IPS-NIHi7 (cell line): ENCODE results near the gene RAD51B.

Experiments
- DNase-seq: peaks from one replicate; pipeline ENCODE4 v3.0.0; 2012; ENCODE audit warnings: mixed read lengths; ENCODE audit errors: extremely low spot score

Gene RAD51B

GRCh38 chr14:68463705-68464374 lies 644.3 kb downstream of the RAD51B start:
- DNase-seq, result no peak

DNA sequence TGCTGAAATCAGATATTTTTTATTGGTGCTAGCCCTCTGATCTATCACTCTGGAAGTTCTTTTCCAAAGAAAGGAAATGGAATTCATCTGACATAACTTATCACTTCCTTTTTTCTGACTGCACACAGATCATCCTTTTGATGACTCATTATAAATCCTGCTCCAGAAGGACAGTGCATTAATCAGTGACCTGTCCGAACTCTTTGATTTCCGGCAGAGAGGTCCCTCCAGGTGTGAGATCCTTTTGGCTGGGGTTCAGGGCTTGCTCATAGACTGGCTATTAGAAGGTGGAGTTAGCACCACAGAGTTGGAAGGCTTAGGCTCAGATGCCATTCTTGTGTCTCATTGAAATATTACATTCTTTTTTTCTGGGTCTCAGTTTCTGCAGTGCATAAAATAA lies 645.1 kb downstream of the RAD51B start:
- no peak for DNase-seq

DNA sequence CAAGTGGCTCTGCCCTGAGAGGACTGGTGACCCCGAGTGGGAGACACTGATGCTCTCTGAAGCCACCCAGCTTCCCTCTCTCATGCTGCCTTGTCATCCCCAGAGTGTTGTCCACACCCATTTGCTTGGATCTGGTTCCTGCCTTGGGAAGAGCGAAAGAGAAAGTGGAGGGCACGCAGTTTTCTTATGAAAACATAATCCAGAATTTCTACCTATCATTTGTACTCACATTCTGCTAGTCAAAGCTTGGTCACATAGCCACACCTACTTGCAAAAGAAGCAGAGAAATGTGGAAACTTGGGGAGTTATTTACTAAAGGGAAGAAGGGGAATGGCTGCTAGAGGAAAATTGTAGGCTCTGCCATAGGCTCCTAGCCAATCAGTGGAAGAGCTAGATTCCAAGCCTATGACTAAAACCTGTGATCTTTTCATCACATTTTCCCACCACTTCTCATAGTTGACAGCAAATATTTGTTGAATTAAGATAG lies 647.0 kb downstream of the RAD51B start:
- no peak for DNase-seq

DNA sequence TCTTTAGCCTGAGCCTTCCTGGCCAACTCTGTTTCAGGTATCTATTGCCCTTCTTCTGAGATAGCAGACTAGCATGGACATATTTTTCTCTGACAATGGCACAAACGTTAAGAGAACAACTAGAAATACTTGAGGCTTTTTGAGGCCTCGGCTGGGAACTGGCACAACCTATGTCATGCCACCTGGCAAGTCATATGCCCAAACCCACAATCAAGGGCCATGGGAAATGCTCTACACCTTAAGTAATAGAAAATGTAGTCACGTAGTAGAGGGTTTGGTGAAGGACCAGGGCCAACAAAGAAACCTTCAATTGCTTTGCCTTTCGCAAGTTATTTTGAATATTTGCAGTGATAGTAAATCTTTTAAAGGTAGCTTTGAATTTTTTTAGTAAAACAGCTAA lies 647.8 kb downstream of the RAD51B start:
- DNase-seq, result no peak

DNA sequence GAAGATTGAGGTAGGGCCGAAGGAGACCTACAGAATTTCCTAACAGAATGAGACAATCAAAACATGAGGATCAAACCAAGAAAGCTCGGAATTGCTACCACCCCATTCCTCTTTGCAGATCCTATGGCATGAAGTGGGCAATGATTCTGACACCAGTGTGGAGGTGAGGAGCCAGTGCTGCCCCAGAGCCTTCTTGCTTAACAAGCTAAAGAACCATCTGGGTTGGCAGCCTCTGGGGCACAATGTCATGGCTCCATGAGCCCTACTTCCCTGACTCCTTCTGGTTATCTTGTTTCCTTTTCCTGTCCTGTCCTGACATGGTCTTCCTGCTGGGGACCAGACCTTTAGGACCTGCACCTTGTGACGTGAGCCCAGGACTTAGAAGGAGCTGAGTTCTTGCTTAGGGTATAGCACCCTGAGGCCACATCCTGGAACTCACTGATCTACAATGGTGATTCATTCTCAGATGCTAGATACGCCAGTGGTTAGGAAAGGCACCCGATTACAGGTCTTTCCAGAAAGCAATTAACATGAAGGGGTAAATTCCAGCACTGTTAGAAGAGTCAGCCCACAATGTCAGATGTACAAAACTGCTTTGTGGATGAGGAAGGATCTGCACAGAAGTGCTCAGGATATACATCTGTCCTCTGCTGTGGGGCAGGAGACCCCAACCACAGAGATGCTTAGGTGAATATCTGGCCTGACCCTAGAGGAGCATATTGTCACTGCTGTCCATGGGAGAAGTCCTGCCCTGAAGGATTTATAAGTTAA lies 649.0 kb downstream of the RAD51B start:
- no peak for DNase-seq

- DNase-seq, result no peak
Measured at GRCh38 chr14:68469208-68469713, 649.7 kb downstream of the RAD51B start.

DNA sequence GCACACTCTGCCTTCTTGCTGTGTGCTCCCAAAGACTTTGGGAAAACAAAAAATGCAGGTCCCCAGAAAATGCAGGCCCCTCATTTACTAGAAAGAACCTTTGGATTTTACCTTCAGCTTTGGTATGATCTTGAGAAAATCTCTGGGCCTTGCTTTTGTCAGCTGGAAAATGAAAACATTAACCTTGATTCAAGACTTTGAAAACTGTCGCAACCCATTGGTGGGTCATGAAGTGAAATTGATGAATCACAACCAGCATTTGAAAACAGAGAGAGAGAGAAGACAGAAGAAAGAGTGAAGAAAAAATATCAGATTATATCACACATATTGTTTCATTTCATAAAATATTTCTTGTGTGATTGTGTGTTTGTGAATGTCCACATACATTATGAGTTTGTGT lies 650.8 kb downstream of the RAD51B start:
- DNase-seq, result no peak

DNA sequence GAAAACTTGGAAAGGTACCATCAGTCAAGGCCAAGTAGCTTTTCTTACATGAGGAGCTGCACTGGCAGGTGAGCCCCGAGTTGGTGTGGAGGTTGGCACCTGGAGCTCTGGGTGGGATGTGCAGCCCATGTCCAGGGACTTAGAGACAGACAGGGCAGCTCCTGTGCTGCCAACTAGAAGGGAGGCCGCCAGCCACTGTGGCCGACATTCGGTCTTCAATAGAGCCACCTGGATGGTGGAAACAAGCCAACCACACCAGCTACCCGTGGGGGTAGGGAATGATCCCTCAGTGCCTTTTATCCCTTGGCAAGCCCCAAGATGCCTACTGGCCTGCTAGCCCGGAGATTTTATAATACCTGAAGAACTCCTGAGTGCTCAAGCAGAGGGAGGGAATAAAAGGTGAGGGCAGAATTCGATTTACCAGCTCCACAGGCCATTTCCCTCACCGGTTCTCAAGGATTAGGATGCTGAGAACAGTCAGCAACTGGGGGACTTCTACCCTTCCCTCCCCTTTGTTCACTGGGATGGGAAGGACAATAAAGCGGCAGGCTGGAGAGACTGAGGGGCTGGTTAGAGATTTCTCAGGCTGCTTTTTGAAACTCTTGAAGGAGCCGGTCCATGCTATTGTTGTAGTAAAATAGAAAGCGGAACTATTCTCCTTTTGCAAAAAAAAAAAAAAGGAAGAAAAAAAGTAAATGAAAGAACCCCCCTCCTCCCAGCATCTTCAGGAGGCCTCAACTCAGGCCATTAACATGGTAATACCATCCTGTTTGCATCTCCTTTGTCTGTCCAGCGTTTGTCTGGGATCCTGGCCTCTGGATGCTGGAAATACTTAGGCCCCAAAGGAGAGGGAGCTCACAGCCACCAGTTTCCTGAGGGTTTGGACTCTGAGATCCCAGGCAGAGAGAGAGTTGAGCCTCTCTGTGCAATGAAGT lies 651.7 kb downstream of the RAD51B start:
- DNase-seq, result peak; percentile 70

DNA sequence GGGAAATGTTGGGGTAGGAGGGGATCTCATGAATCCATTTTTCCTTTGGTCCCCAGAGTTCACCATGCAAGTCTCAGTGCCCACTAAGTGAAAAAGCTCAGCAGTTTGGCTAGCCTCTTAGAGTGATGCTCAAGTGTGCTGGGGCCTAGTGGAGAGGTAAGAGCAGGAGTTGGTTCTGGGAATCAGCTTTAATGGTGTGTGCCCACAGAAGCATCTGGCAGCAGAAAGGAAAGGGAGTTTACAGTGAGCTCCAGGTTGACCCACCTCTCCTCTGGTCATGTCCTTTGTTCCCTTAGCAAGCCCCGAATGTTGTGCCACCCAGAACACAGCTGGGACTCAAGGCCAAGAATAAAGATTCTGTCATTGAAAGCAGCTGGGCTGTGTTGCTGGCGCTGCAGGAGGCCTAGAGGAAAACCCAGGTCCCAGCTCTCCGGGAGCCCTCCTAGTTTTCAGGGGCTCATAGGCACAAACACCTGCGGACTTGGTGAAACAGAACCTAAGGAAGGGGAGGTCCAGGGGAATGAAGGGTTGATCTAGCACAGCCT lies 652.5 kb downstream of the RAD51B start:
- DNase-seq, result no peak

DNA sequence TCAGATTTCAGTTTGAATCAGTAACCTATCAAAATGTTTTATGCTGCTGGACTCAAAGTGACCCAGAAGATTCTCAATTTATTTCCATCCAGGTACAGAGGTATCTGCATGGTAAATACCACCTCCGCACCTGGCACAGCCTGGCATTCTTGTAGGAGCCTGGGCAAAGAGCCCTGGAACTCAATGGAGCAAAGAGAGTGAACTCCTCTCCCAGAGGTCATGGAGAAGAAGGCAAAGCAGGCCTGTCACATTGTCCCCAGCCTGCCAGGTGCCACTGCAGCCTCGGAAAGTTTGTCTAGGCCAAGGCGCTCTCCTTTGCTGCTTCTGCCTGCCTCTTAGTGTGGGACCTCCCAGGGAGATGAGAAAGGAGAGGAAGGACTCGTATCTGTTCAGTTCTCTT lies 653.5 kb downstream of the RAD51B start:
- no peak for DNase-seq

DNA sequence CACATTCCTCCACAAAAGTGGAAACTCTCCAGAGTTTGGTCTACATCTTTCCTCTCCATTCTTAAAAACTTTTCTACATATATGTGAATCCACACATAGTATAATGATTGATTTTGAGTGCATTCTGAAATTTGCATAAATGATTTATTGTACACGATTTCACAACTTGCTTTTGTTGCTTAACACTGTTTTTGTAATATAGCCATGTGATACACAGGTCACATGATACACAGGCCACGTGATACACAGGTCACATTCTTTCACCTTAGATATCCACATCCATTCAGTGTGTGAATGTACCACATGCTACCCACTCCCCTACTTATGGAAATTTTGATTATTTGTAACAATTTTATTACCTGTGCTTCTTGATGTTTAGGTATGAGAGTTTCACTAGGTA lies 654.2 kb downstream of the RAD51B start:
- no peak for DNase-seq

GRCh38 chr14:68474741-68475140 lies 655.2 kb downstream of the RAD51B start:
- no peak for DNase-seq

GRCh38 chr14:68475802-68476201 lies 656.2 kb downstream of the RAD51B start:
- no peak for DNase-seq

DNA sequence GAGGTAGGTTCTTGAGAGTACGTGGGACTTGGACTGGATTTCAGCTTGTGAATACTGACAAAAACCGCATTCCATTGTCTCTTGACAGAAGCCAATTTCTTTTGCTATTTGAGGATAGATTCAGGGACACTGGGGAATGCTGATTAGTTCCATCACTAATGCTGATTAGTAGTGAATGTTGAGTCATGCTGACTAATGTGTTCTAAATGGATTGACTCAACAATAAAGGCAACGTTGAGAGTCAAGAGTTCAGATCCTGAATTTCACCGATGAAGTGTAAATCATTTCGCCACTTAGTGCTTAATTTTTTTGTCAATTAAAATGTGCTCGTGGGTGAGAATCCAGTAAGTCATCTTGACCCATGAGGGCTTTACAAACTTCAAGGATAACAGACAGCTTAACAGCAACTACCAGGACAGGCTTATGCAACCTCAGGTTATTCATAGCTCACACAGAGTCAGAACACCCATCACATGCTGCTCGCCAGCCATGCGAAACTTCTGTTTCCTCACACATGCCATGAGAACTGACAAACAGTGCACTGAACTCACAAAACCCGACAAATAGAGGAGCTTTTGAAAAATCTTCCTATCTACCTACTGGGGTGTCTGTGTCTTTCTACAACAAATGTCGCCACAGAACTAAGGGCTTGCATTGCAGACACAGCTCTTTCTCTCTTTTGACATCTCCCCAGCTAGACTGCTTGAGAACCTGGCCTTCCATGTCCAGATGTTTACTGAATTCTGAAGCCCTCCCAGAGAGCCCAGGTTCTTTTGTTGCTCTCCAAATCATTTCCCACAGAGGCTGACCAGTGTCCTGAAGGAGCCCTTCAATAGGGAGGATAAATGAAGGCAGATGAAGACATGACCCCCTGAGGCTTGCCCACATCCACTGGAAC lies 656.9 kb downstream of the RAD51B start:
- no peak for DNase-seq

DNA sequence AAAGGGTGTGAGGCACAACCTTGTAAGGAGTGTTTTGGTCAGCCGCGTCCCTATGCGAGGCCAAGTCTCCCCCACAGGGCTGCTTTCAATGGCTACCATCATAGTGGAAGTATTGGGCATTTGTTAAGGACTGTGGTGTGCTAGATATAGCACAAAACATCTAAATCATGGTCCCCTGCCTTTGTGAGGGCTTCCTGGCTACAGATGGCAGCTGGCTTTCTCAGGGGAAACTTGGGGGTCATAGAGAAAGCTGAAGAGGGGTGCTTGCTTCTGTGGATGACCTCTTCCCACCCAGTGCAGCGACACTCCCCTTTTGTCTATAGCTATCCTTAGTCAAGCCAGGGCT lies 657.5 kb downstream of the RAD51B start:
- no peak for DNase-seq

- no peak for DNase-seq
Measured at GRCh38 chr14:68477461-68478085, 658.0 kb downstream of the RAD51B start.

DNA sequence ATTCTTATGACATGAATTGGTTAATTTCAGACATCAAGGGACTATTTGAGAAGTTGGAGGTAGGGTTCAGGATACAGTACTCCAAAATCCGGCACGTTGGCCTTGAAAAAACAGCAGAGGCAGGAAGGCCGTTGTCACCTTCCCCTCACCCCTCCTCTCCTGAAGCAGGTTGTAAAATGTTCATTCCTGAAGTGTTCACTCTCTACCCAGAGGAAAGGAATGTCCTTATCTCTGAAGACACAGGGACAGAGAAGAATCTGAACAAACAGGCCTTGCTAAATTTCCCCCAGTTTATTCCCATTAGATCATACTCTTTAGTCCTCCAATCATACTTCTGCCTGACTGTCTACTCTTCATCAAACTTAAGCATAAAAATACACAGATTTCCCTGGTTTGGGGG lies 659.7 kb downstream of the RAD51B start:
- DNase-seq, result no peak

DNA sequence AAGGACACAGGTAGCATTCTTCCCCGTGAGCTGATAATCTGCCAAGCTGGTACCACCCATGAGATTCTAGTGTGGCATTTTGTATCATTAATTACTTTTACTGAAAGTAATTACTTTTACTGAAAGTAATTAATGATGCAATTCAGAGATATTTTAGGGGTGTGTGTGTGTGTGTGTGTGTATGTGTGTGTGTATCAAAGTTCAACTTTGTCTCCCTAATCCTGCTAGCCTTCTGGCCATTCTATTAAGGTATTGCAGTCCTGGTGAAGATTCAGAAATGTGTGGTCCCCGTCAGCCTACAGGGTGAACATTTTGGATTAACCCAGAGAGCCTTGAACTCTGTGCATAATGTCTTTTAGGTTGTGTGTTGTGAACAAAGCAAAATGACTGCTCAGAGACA lies 662.4 kb downstream of the RAD51B start:
- DNase-seq, result no peak

DNA sequence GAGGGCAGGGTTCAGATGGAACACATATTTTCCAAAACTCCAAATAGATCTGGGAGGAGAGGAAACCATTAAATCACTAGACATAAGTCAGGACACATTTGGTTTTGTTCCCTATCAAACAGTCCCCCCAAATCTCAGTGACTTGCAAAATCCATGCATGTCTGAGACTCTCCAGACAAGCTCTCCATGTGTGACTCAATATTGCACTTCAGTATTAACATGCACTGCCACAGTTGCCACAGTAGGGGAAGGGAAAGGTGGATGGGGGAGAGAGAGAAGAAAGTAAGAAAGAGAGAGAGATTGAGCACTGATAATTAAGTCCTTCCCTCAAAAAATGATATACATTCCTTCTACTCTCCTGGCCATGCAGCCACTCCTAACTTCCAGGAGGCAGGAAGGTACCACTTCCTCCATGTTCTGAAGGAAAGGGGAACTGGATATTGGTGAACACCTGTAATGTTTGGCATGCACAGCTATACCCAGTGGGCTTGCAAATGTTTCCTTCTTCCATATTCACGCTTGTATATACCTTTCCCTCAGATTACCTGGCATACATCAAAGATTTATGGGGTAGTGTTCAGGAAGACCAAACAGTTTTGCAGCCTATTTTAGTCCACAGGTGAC lies 663.3 kb downstream of the RAD51B start:
- no peak for DNase-seq
